Stimulated activated CD8-positive, alpha-beta memory T cell treated with anti-CD3 and anti-CD28 coated beads, Interleukin-12 subunit alpha, Interleukin-12 subunit beta, amount 100 ng/mL, for 24 hours (primary cell): ENCODE results near the gene SERGEF.

Experiments
- DNase-seq: peaks from one replicate; pipeline ENCODE4 v3.0.0-alpha.2; 2020; ENCODE audit errors: extremely low read depth

Gene SERGEF

GRCh38 chr11:17861036-17861755, 151.7 kb downstream of the SERGEF start:
- DNase-seq: no peak

- DNase-seq: no peak
Measured at GRCh38 chr11:17859552-17859951, 153.3 kb downstream of the SERGEF start.

GRCh38 chr11:17855531-17856290, 157.1 kb downstream of the SERGEF start:
- no peak for DNase-seq

GRCh38 chr11:17853280-17853679, 159.6 kb downstream of the SERGEF start:
- no peak for DNase-seq

- no peak for DNase-seq
Measured at GRCh38 chr11:17852246-17852645, 160.6 kb downstream of the SERGEF start.

- DNase-seq: no peak
Measured at GRCh38 chr11:17851697-17852096, 161.2 kb downstream of the SERGEF start.

GRCh38 chr11:17850336-17850735, 162.5 kb downstream of the SERGEF start:
- no peak for DNase-seq

- DNase-seq: no peak
Measured at GRCh38 chr11:17848715-17849114, 164.1 kb downstream of the SERGEF start.

- DNase-seq: no peak
Measured at GRCh38 chr11:17846852-17847453, 165.9 kb downstream of the SERGEF start.

- DNase-seq: no peak
Measured at GRCh38 chr11:17845431-17845881, 167.4 kb downstream of the SERGEF start.

GRCh38 chr11:17840101-17840548, 172.7 kb downstream of the SERGEF start:
- no peak for DNase-seq

GRCh38 chr11:17839450-17839849, 173.4 kb downstream of the SERGEF start:
- DNase-seq: no peak

- DNase-seq: no peak
Measured at GRCh38 chr11:17838102-17838501, 174.7 kb downstream of the SERGEF start.

- DNase-seq: no peak
Measured at GRCh38 chr11:17831883-17832282, 181.0 kb downstream of the SERGEF start.

GRCh38 chr11:17831228-17831627, 181.6 kb downstream of the SERGEF start:
- no peak for DNase-seq

GRCh38 chr11:17828311-17828751, 184.5 kb downstream of the SERGEF start:
- no peak for DNase-seq

GRCh38 chr11:17827006-17827405, 185.8 kb downstream of the SERGEF start:
- DNase-seq: no peak

GRCh38 chr11:17822401-17822781, 190.5 kb downstream of the SERGEF start:
- DNase-seq: no peak

- DNase-seq: no peak
Measured at GRCh38 chr11:17821648-17822400, 191.0 kb downstream of the SERGEF start.

- DNase-seq: no peak
Measured at GRCh38 chr11:17816232-17816931, 196.5 kb downstream of the SERGEF start.

GRCh38 chr11:17814546-17814945, 198.3 kb downstream of the SERGEF start:
- no peak for DNase-seq
